Ishikawa (cell line): ENCODE results near the gene TADA1.

ENCODE experiments used
- CEBPB ChIP-seq: IDR thresholded peaks from 2 replicates; pipeline ENCODE4 v1.6.1; 2012
- CREB1 ChIP-seq: IDR thresholded peaks from 2 replicates; pipeline ENCODE4 v1.6.1; 2012; ENCODE audit warnings: low read depth
- EGR1 ChIP-seq: IDR thresholded peaks from 2 replicates; pipeline ENCODE4 v1.6.1; 2012
- EP300 ChIP-seq: IDR thresholded peaks from 2 replicates; pipeline ENCODE4 v1.6.1; 2012; ENCODE audit warnings: borderline replicate concordance
- FOXM1 ChIP-seq: IDR thresholded peaks from 2 replicates; pipeline ENCODE4 v1.6.1; 2012; ENCODE audit warnings: low read depth, borderline replicate concordance
- MAX ChIP-seq: IDR thresholded peaks from 2 replicates; pipeline ENCODE4 v1.6.1; 2012
- NFIC ChIP-seq: IDR thresholded peaks from 2 replicates; pipeline ENCODE4 v1.6.1; 2012
- RAD21 ChIP-seq: IDR thresholded peaks from 2 replicates; pipeline ENCODE4 v1.6.1; 2012; ENCODE audit warnings: low read depth
- REST ChIP-seq: IDR thresholded peaks from 2 replicates; pipeline ENCODE4 v1.6.1; 2012; ENCODE audit warnings: low read depth, mild to moderate bottlenecking
- TAF1 ChIP-seq: IDR thresholded peaks from 2 replicates; pipeline ENCODE4 v1.6.1; 2012; ENCODE audit warnings: low read depth, mild to moderate bottlenecking
- TCF12 ChIP-seq: IDR thresholded peaks from 2 replicates; pipeline ENCODE4 v1.6.1; 2012; ENCODE audit warnings: low read depth
- TEAD4 ChIP-seq: IDR thresholded peaks from 2 replicates; pipeline ENCODE4 v1.6.1; 2012
- USF1 ChIP-seq: IDR thresholded peaks from 2 replicates; pipeline ENCODE4 v1.6.1; 2012
- YY1 ChIP-seq: IDR thresholded peaks from 2 replicates; pipeline ENCODE4 v1.6.1; 2012; ENCODE audit warnings: low read depth
- ZBTB7A ChIP-seq: IDR thresholded peaks from 2 replicates; pipeline ENCODE4 v1.6.1; 2012; ENCODE audit warnings: low read depth

Gene TADA1

GRCh38 chr1:166849135-166849534 lies 26.9 kb downstream of the TADA1 start:
- TF ChIP-seq EGR1 (no peak), USF1 (no peak), CEBPB (no peak), RAD21 (no peak)

GRCh38 chr1:166848193-166848592 lies 27.9 kb downstream of the TADA1 start:
- no peak for TF ChIP-seq TAF1
- TF ChIP-seq TEAD4, result no peak
- TF ChIP-seq TCF12, result no peak
- TF ChIP-seq ZBTB7A, result no peak
- no peak for TF ChIP-seq CREB1
- TF ChIP-seq USF1, result no peak
- no peak for TF ChIP-seq CEBPB
- TF ChIP-seq REST, result no peak
- TF ChIP-seq MAX, result no peak
- TF ChIP-seq YY1, result no peak
- TF ChIP-seq NFIC, result no peak
- TF ChIP-seq EP300, result no peak
- TF ChIP-seq FOXM1, result no peak

GRCh38 chr1:166844791-166845190 lies 31.3 kb downstream of the TADA1 start:
- TF ChIP-seq YY1, result no peak
- TF ChIP-seq USF1, result no peak

GRCh38 chr1:166843769-166844596 lies 32.1 kb downstream of the TADA1 start:
- TF ChIP-seq EGR1, result no peak
- TF ChIP-seq CREB1, result no peak
- no peak for TF ChIP-seq EP300
- no peak for TF ChIP-seq MAX
- TF ChIP-seq YY1, result no peak
- TF ChIP-seq ZBTB7A, result no peak
- TF ChIP-seq TAF1, result no peak
- TF ChIP-seq TCF12, result no peak
- TF ChIP-seq RAD21, result no peak

GRCh38 chr1:166843322-166843721 lies 32.7 kb downstream of the TADA1 start:
- no peak for TF ChIP-seq CREB1
- TF ChIP-seq EP300, result no peak
- TF ChIP-seq TEAD4, result no peak
- no peak for TF ChIP-seq NFIC
- TF ChIP-seq TAF1, result no peak
- no peak for TF ChIP-seq EGR1
- TF ChIP-seq FOXM1, result no peak
- TF ChIP-seq CEBPB, result no peak
- TF ChIP-seq TCF12, result no peak
- TF ChIP-seq MAX, result no peak
- TF ChIP-seq ZBTB7A, result no peak

GRCh38 chr1:166840309-166841274 lies 35.5 kb downstream of the TADA1 start:
- no peak for TF ChIP-seq CEBPB
- TF ChIP-seq USF1, result no peak
- TF ChIP-seq TAF1, result no peak
- no peak for TF ChIP-seq TEAD4
- no peak for TF ChIP-seq MAX
- TF ChIP-seq NFIC, result no peak
